Fibroblast of peridontal ligament (primary cell): ENCODE measurements around the gene CMSS1.

ENCODE experiments used
- DNase-seq: peaks from one replicate; pipeline ENCODE4 v3.0.0-alpha.2; 2010; ENCODE audit errors: extremely low read depth

The CMSS1 gene

GRCh38 chr3:100140976-100141375, 323.3 kb downstream of the CMSS1 start:
- no peak for DNase-seq

GRCh38 chr3:100141586-100141985, 323.9 kb downstream of the CMSS1 start:
- peak; percentile 47 for DNase-seq

GRCh38 chr3:100144255-100144866, 326.7 kb downstream of the CMSS1 start:
- DNase-seq = no peak

- no peak for DNase-seq
These were observed 331.5 kb downstream of the CMSS1 start for GRCh38 chr3:100149130-100149529.

GRCh38 chr3:100149713-100150415, 332.2 kb downstream of the CMSS1 start:
- DNase-seq = no peak

GRCh38 chr3:100150473-100150872, 332.8 kb downstream of the CMSS1 start:
- peak; percentile 87 for DNase-seq

GRCh38 chr3:100151024-100151707, 333.5 kb downstream of the CMSS1 start:
- no peak for DNase-seq

- no peak for DNase-seq
These were observed 336.5 kb downstream of the CMSS1 start for GRCh38 chr3:100154171-100154570.

- DNase-seq = peak; percentile 84
These were observed 337.5 kb downstream of the CMSS1 start for GRCh38 chr3:100155128-100155527.

GRCh38 chr3:100155590-100155989, 337.9 kb downstream of the CMSS1 start:
- DNase-seq = no peak

- no peak for DNase-seq
These were observed 340.0 kb downstream of the CMSS1 start for GRCh38 chr3:100157685-100158084.

GRCh38 chr3:100158918-100159330, 341.3 kb downstream of the CMSS1 start:
- peak; percentile 36 for DNase-seq

- peak; percentile 88 for DNase-seq
These were observed 341.9 kb downstream of the CMSS1 start for GRCh38 chr3:100159331-100160153.

- DNase-seq = no peak
These were observed 342.9 kb downstream of the CMSS1 start for GRCh38 chr3:100160521-100160920.

- DNase-seq = peak; percentile 46
These were observed 346.1 kb downstream of the CMSS1 start for GRCh38 chr3:100163787-100164186.

GRCh38 chr3:100164743-100165142, 347.1 kb downstream of the CMSS1 start:
- no peak for DNase-seq

GRCh38 chr3:100165926-100166550, 348.4 kb downstream of the CMSS1 start:
- DNase-seq = no peak

- DNase-seq = peak; percentile 57
These were observed 351.7 kb downstream of the CMSS1 start for GRCh38 chr3:100169201-100169920.

GRCh38 chr3:100170486-100170885, 352.8 kb downstream of the CMSS1 start:
- no peak for DNase-seq

- no peak for DNase-seq
These were observed 353.7 kb downstream of the CMSS1 start for GRCh38 chr3:100171211-100171914.
